Measurements from ENCODE around the gene RASD1.

Gene RASD1

GRCh38 chr17:17495536-17496188 is 533 bp downstream of the RASD1 start:
- no peak for TF ChIP-seq CTCF (IDR thresholded peaks at IDR 0.05)

- no peak for TF ChIP-seq CTCF (IDR thresholded peaks at IDR 0.05)
Measured at GRCh38 chr17:17494870-17495535, 1.2 kb downstream of the RASD1 start.

GRCh38 chr17:17494499-17494869 is 1.7 kb downstream of the RASD1 start:
- TF ChIP-seq CTCF (IDR thresholded peaks at IDR 0.05), result no peak

GRCh38 chr17:17493986-17494466 is 2.2 kb downstream of the RASD1 start:
- TF ChIP-seq CTCF (IDR thresholded peaks at IDR 0.05), result no peak

GRCh38 chr17:17493249-17493985 is 2.8 kb downstream of the RASD1 start:
- TF ChIP-seq CTCF (IDR thresholded peaks at IDR 0.05), result no peak

- TF ChIP-seq CTCF (IDR thresholded peaks at IDR 0.05), result no peak
Measured at GRCh38 chr17:17492571-17492970, 3.6 kb downstream of the RASD1 start.

GRCh38 chr17:17492085-17492484 is 4.1 kb downstream of the RASD1 start:
- TF ChIP-seq CTCF (IDR thresholded peaks at IDR 0.05), result no peak

Data from LNCAP (cell line).